Gastrocnemius medialis (tissue), 4 donors: ENCODE measurements around the gene PLEKHO1.

Source experiments
- POLR2A ChIP-seq, 2 donors: fragments of 450-650 bp; IDR thresholded peaks; one replicate each; pipeline ENCODE4 v1.6.1; 2017; ENCODE audit warnings: antibody characterized with exemption in 2 of 2, mild to moderate bottlenecking in 2 of 2, moderate library complexity in 2 of 2
- TF ChIP-seq, protein P1 (sequence below), 5 experiments: fragments of 450-650 bp in 3 of 5; fragments of 200-600 bp in 2 of 5; sonication (generic) in 2 of 5; IDR thresholded peaks in 4 of 5; conservative IDR thresholded peaks in 1 of 5; 1 replicate in 4 of 5; 2 replicates in 1 of 5; pipeline ENCODE4 v1.5.1; 2016 to 2019; ENCODE audit warnings: antibody characterized with exemption in 5 of 5, mild to moderate bottlenecking in 3 of 5, moderate library complexity in 3 of 5

DNA sequence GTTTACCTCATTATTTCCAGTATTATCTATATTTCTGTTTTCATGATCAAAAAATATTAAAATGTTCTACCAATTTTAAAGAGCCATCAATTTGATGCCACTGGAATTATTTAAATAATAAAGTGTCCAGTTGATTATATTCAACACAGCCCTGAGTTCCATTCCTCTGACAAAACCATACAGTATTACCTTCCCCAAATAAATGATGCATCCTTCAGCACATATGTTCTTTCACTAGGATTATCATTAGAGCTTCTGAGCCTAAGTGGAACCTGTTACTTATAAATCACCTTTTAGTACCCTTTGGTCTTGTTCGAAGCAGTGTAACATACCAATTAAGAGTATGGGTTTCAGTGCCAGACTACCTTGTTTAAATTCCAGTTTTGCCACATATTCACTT is 17.3 kb upstream of the PLEKHO1 start:
- TF ChIP-seq, protein P1, sequence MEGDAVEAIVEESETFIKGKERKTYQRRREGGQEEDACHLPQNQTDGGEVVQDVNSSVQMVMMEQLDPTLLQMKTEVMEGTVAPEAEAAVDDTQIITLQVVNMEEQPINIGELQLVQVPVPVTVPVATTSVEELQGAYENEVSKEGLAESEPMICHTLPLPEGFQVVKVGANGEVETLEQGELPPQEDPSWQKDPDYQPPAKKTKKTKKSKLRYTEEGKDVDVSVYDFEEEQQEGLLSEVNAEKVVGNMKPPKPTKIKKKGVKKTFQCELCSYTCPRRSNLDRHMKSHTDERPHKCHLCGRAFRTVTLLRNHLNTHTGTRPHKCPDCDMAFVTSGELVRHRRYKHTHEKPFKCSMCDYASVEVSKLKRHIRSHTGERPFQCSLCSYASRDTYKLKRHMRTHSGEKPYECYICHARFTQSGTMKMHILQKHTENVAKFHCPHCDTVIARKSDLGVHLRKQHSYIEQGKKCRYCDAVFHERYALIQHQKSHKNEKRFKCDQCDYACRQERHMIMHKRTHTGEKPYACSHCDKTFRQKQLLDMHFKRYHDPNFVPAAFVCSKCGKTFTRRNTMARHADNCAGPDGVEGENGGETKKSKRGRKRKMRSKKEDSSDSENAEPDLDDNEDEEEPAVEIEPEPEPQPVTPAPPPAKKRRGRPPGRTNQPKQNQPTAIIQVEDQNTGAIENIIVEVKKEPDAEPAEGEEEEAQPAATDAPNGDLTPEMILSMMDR (IDR thresholded peaks at IDR 0.05 in 4 of 5, conservative IDR thresholded peaks at IDR 0.05 in 1 of 5) = no peak
- TF ChIP-seq POLR2A (IDR thresholded peaks at IDR 0.05) = no peak
